Nephron progenitor cell (in vitro differentiated cells): Measurements from ENCODE around the gene CD22.
"Not testable (repeated sequence)": the region's sequence is repeated elsewhere in the genome, so short reads cannot be mapped to it uniquely, and the experiment has no call there.

ENCODE experiments used
- DNase-seq: peaks from one replicate; pipeline ENCODE4 v3.0.0; 2021
- H3K27ac Mint-ChIP-seq: 2 replicates; pipeline ENCODE4 v1.8.0; 2021; ENCODE audit warnings: mild to moderate bottlenecking, moderate library complexity, mixed read lengths
- H3K27me3 Mint-ChIP-seq: 2 replicates; pipeline ENCODE4 v1.8.0; 2021; ENCODE audit warnings: mild to moderate bottlenecking, low read depth, mixed read lengths; ENCODE audit not compliant: poor library complexity
- H3K36me3 Mint-ChIP-seq: 2 replicates; pipeline ENCODE4 v1.8.0; 2021; ENCODE audit warnings: low read depth, mixed read lengths
- H3K4me1 Mint-ChIP-seq: 2 replicates; pipeline ENCODE4 v1.8.0; 2021; ENCODE audit warnings: mixed read lengths
- H3K4me3 Mint-ChIP-seq: 2 replicates; pipeline ENCODE4 v1.8.0; 2021; ENCODE audit warnings: mild to moderate bottlenecking, moderate library complexity, mixed read lengths
- H3K9me3 Mint-ChIP-seq: 2 replicates; pipeline ENCODE4 v1.8.0; 2021; ENCODE audit warnings: mild to moderate bottlenecking, moderate library complexity, mixed read lengths
- CTCF ChIP-seq: fragments of 200-600 bp; sonication (generic); IDR thresholded peaks from 2 replicates; pipeline ENCODE4 v1.5.0; 2021; ENCODE audit warnings: antibody characterized with exemption

The CD22 gene

GRCh38 chr19:35357867-35358573, 29.0 kb downstream of the CD22 start, which contains the start of gene FFAR3:
Gene FFAR3 (plus strand): TSS chr19:35358460. CDS start chr19:35358891, 431 bp downstream.
- Mint-ChIP-seq H3K36me3 (no peaks in the 10 kb centered on the region), H3K9me3 (no peaks in the 10 kb centered on the region), H3K4me3 (no peak within 1 kb of the TSS), H3K4me1 (peaks cover 14% of the 10 kb centered on the region), H3K27ac (no peak within 1 kb of the TSS), H3K27me3 (peaks cover 5% of the 10 kb centered on the region)
- no peak for TF ChIP-seq CTCF
- DNase-seq: no peak

- H3K36me3 Mint-ChIP-seq, H3K4me3 Mint-ChIP-seq, H3K9me3 Mint-ChIP-seq, DNase-seq, H3K27ac Mint-ChIP-seq, H3K27me3 Mint-ChIP-seq: not testable (repeated sequence)
- H3K4me1 Mint-ChIP-seq: peaks cover 14% of the 10 kb centered on the region
Measured at GRCh38 chr19:35358834-35359233, 29.8 kb downstream of the CD22 start.

GRCh38 chr19:35359395-35359794, 30.4 kb downstream of the CD22 start:
- not testable (repeated sequence) for H3K27me3 Mint-ChIP-seq, H3K27ac Mint-ChIP-seq, H3K9me3 Mint-ChIP-seq, DNase-seq, H3K4me3 Mint-ChIP-seq, H3K36me3 Mint-ChIP-seq
- H3K4me1 Mint-ChIP-seq: peaks cover 14% of the 10 kb centered on the region

- peaks cover 14% of the 10 kb centered on the region for H3K4me1 Mint-ChIP-seq
- H3K27me3 Mint-ChIP-seq, H3K36me3 Mint-ChIP-seq, H3K27ac Mint-ChIP-seq, H3K4me3 Mint-ChIP-seq, H3K9me3 Mint-ChIP-seq, DNase-seq: not testable (repeated sequence)
Measured at GRCh38 chr19:35360081-35360480, 31.1 kb downstream of the CD22 start.

GRCh38 chr19:35360880-35361420, 32.0 kb downstream of the CD22 start:
- Mint-ChIP-seq H3K4me3 (no peak overlapping the region), H3K27ac (no peak overlapping the region), H3K4me1 (peaks cover 12% of the 10 kb centered on the region), H3K9me3 (no peaks in the 10 kb centered on the region), H3K36me3 (no peaks in the 10 kb centered on the region), H3K27me3 (peaks cover 5% of the 10 kb centered on the region)
- TF ChIP-seq CTCF: no peak
- DNase-seq: no peak

GRCh38 chr19:35362261-35363000, 33.4 kb downstream of the CD22 start:
- Mint-ChIP-seq H3K36me3 (no peaks in the 10 kb centered on the region), H3K27me3 (peaks cover 12% of the 10 kb centered on the region), H3K27ac (no peak overlapping the region), H3K4me3 (no peak overlapping the region), H3K4me1 (no peaks in the 10 kb centered on the region), H3K9me3 (no peaks in the 10 kb centered on the region)
- DNase-seq: no peak
- no peak for TF ChIP-seq CTCF

- H3K4me1 Mint-ChIP-seq: no peaks in the 10 kb centered on the region
- H3K9me3 Mint-ChIP-seq: no peaks in the 10 kb centered on the region
- TF ChIP-seq CTCF: no peak
- H3K36me3 Mint-ChIP-seq: no peaks in the 10 kb centered on the region
- no peak overlapping the region for H3K4me3 Mint-ChIP-seq
- H3K27ac Mint-ChIP-seq: no peak overlapping the region
- DNase-seq: no peak
- peaks cover 15% of the 10 kb centered on the region for H3K27me3 Mint-ChIP-seq
Measured at GRCh38 chr19:35363001-35363590, 34.1 kb downstream of the CD22 start.
